Thyroid gland (tissue), 4 donors: ENCODE results near the gene GTPBP2.

Experiments
- POLR2A ChIP-seq, 2 donors: fragments of 450-650 bp; IDR thresholded peaks; one replicate each; pipeline ENCODE4 v1.6.1; 2017; ENCODE audit warnings: antibody characterized with exemption in 2 of 2, mild to moderate bottlenecking in 2 of 2, moderate library complexity in 1 of 2
- TF ChIP-seq, protein P1 (sequence below), 6 experiments: fragments of 200-600 bp in 3 of 6; fragments of 450-650 bp in 3 of 6; sonication (generic) in 3 of 6; IDR thresholded peaks; one replicate each; pipeline ENCODE4 v1.5.1; 2016 to 2019; ENCODE audit warnings: antibody characterized with exemption in 6 of 6, mild to moderate bottlenecking in 2 of 6, inconsistent platforms in 1 of 6, moderate library complexity in 1 of 6

DNA sequence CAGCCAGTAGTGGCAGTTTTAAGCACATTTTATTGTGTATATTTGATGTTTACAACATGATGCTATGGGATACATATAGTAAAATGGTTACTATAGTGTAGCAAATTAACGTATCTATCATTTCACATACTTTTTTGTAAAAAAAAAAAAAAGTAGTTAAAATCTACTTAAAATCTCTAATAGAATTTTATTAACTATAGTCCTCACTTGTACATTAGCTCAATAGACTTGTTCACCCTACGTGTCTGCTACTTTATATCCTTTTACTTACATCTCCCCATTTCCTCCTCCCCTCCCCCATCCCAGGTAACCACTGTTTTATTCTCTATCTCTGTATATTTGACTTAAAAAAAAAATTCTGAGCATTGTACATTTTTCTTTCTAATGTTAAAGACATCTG, 23.0 kb downstream of the GTPBP2 start:
- TF ChIP-seq, protein P1, sequence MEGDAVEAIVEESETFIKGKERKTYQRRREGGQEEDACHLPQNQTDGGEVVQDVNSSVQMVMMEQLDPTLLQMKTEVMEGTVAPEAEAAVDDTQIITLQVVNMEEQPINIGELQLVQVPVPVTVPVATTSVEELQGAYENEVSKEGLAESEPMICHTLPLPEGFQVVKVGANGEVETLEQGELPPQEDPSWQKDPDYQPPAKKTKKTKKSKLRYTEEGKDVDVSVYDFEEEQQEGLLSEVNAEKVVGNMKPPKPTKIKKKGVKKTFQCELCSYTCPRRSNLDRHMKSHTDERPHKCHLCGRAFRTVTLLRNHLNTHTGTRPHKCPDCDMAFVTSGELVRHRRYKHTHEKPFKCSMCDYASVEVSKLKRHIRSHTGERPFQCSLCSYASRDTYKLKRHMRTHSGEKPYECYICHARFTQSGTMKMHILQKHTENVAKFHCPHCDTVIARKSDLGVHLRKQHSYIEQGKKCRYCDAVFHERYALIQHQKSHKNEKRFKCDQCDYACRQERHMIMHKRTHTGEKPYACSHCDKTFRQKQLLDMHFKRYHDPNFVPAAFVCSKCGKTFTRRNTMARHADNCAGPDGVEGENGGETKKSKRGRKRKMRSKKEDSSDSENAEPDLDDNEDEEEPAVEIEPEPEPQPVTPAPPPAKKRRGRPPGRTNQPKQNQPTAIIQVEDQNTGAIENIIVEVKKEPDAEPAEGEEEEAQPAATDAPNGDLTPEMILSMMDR (IDR thresholded peaks at IDR 0.05), result no peak
- TF ChIP-seq POLR2A (IDR thresholded peaks at IDR 0.05), result no peak
